ENCODE data around the gene MTCL1.

MTCL1 gene

GRCh38 chr18:8871489-8871888 is 166.1 kb downstream of the MTCL1 start:
- no peak overlapping the region for H3K4me3 ChIP-seq (ENCODE audit: low read depth, low read length)
- TF ChIP-seq POLR2A (IDR thresholded peaks at IDR 0.05; ENCODE audit: extremely low read depth, insufficient read length) (no peak), CTCF (IDR thresholded peaks at IDR 0.05; ENCODE audit: low read depth, low read length) (no peak), MYC (IDR thresholded peaks at IDR 0.05; ENCODE audit: low read depth, low read length) (no peak), MAX (IDR thresholded peaks at IDR 0.05; ENCODE audit: low read depth, low read length) (no peak)
- DNase-seq (ENCODE audit: low read depth) = no peak

GRCh38 chr18:8874872-8875271 is 169.5 kb downstream of the MTCL1 start:
- TF ChIP-seq MAX (IDR thresholded peaks at IDR 0.05; ENCODE audit: low read depth, low read length) (no peak), CTCF (IDR thresholded peaks at IDR 0.05; ENCODE audit: low read depth, low read length) (no peak), POLR2A (IDR thresholded peaks at IDR 0.05; ENCODE audit: extremely low read depth, insufficient read length) (no peak), MYC (IDR thresholded peaks at IDR 0.05; ENCODE audit: low read depth, low read length) (no peak)
- DNase-seq (ENCODE audit: low read depth) = no peak
- H3K4me3 ChIP-seq (ENCODE audit: low read depth, low read length) = no peak overlapping the region

GRCh38 chr18:8876887-8877286 is 171.5 kb downstream of the MTCL1 start:
- no peak for DNase-seq (ENCODE audit: low read depth)
- H3K4me3 ChIP-seq (ENCODE audit: low read depth, low read length) = no peak overlapping the region
- TF ChIP-seq MAX (IDR thresholded peaks at IDR 0.05; ENCODE audit: low read depth, low read length) (no peak), POLR2A (IDR thresholded peaks at IDR 0.05; ENCODE audit: extremely low read depth, insufficient read length) (no peak), MYC (IDR thresholded peaks at IDR 0.05; ENCODE audit: low read depth, low read length) (no peak), CTCF (IDR thresholded peaks at IDR 0.05; ENCODE audit: low read depth, low read length) (no peak)

GRCh38 chr18:8881103-8881502 is 175.7 kb downstream of the MTCL1 start:
- no peak overlapping the region for H3K4me3 ChIP-seq (ENCODE audit: low read depth, low read length)
- TF ChIP-seq MAX (IDR thresholded peaks at IDR 0.05; ENCODE audit: low read depth, low read length) (no peak), CTCF (IDR thresholded peaks at IDR 0.05; ENCODE audit: low read depth, low read length) (no peak), POLR2A (IDR thresholded peaks at IDR 0.05; ENCODE audit: extremely low read depth, insufficient read length) (no peak), MYC (IDR thresholded peaks at IDR 0.05; ENCODE audit: low read depth, low read length) (no peak)
- no peak for DNase-seq (ENCODE audit: low read depth)
